Activated T-helper 1 cell treated with anti-CD3 and anti-CD28 coated beads, Interleukin-12 subunit alpha, Interleukin-12 subunit beta, Interleukin-2, Interleukin-4 antibody, amounts not matched to agents 30 ng/mL and 10 ng/mL and 1 ng/mL, durations not matched to agents 14 hours and 24 hours and 36 hours (primary cell): ENCODE measurements around the gene TMSB15B. TPM values are rescaled to one million over a fixed set of nuclear protein-coding genes. Genes with fewer than 3 reads are reported as not detected.
"Not testable (repeated sequence)": the region's sequence is repeated elsewhere in the genome, so short reads cannot be mapped to it uniquely, and the experiment has no call there.

Experiments used
- DNase-seq: peaks from one replicate; pipeline ENCODE4 v3.0.0; 2021; ENCODE audit warnings: low spot score
- H3K27ac Mint-ChIP-seq: one replicate; pipeline ENCODE4 v1.8.0; 2021; ENCODE audit warnings: mild to moderate bottlenecking, mixed read lengths
- H3K27me3 Mint-ChIP-seq: one replicate; pipeline ENCODE4 v1.8.0; 2022; ENCODE audit warnings: mild to moderate bottlenecking, moderate library complexity, mixed read lengths; ENCODE audit not compliant: insufficient read depth
- H3K36me3 Mint-ChIP-seq: one replicate; pipeline ENCODE4 v1.8.0; 2021; ENCODE audit warnings: low read depth, mixed read lengths
- H3K4me1 Mint-ChIP-seq: one replicate; pipeline ENCODE4 v1.8.0; 2021; ENCODE audit warnings: low read depth, mixed read lengths
- H3K4me3 Mint-ChIP-seq: one replicate; pipeline ENCODE4 v1.8.0; 2021; ENCODE audit warnings: mild to moderate bottlenecking, moderate library complexity, mixed read lengths
- H3K9me3 Mint-ChIP-seq: one replicate; pipeline ENCODE4 v1.8.0; 2021; ENCODE audit warnings: mixed read lengths
- intact Hi-C: fragments of 100-400 bp; cut with micrococcal nuclease; formaldehyde crosslinking; loops from one replicate; pipeline ENCODE4 v1.15.1; 2024
- total RNA-seq: library from RNA; stranded (reverse); gene quantifications from 2 replicates; pipeline ENCODE4 v1.2.3, GENCODE V29; 2022

TMSB15B gene
- total RNA-seq, 1 donor from 2014 or later, result 8.9 TPM

GRCh38 chrX:103953353-103953752, 9.1 kb upstream of the TMSB15B start:
- Mint-ChIP-seq H3K9me3 (no peaks in the 10 kb centered on the region), H3K27ac (no peak overlapping the region), H3K4me1 (no peaks in the 10 kb centered on the region), H3K36me3 (peaks cover 2% of the 10 kb centered on the region), H3K27me3 (no peaks in the 10 kb centered on the region), H3K4me3 (no peak overlapping the region)
- intact Hi-C loops, result no loop called here
- DNase-seq, result no peak

GRCh38 chrX:103954259-103954658, 8.2 kb upstream of the TMSB15B start:
- Mint-ChIP-seq H3K9me3 (no peaks in the 10 kb centered on the region), H3K4me3 (no peak overlapping the region), H3K27ac (no peak overlapping the region), H3K36me3 (no peaks in the 10 kb centered on the region), H3K4me1 (no peaks in the 10 kb centered on the region), H3K27me3 (no peaks in the 10 kb centered on the region)
- intact Hi-C loops, result no loop called here
- DNase-seq, result no peak

DNA sequence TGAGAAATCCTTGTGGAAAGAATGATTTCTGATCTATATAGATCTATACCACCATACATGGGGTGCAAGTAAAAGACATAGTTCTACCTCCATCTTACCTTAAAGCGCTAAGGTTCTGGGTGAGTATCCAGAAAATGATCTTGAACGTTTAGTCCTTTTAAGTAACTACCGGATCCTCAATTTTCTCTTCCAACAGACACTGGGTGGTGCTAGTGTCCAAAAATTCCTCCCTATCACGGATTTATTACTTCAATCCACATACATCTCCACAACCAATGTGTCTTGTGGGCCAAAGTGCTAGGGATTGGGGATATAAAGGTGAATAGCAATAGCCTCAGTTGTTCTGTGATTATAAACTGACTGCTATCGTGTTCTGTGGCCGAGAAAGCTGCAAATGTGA, 1.8 kb upstream of the TMSB15B start:
- H3K9me3 Mint-ChIP-seq, H3K27me3 Mint-ChIP-seq, H3K4me3 Mint-ChIP-seq, H3K36me3 Mint-ChIP-seq, H3K27ac Mint-ChIP-seq, intact Hi-C loops, DNase-seq, H3K4me1 Mint-ChIP-seq: not testable (repeated sequence)

- H3K27me3 Mint-ChIP-seq, intact Hi-C loops: not testable (repeated sequence)
Observed at GRCh38 chrX:103983508-103983907, 21.1 kb downstream of the TMSB15B start.

GRCh38 chrX:103999234-103999633, 36.8 kb downstream of the TMSB15B start:
- H3K9me3 Mint-ChIP-seq, result no peaks in the 10 kb centered on the region
- no peaks in the 10 kb centered on the region for H3K36me3 Mint-ChIP-seq
- no peak overlapping the region for H3K4me3 Mint-ChIP-seq
- H3K4me1 Mint-ChIP-seq, result no peaks in the 10 kb centered on the region
- DNase-seq, result no peak
- peaks cover 3% of the 10 kb centered on the region for H3K27me3 Mint-ChIP-seq
- H3K27ac Mint-ChIP-seq, result no peak overlapping the region
- intact Hi-C loops, result no loop called here

More at GRCh38 chrX:103983508-103983907, 21.1 kb downstream of the TMSB15B start:
- not testable (repeated sequence) for H3K9me3 Mint-ChIP-seq, H3K27ac Mint-ChIP-seq, H3K36me3 Mint-ChIP-seq, DNase-seq, H3K4me1 Mint-ChIP-seq, H3K4me3 Mint-ChIP-seq

DNA sequence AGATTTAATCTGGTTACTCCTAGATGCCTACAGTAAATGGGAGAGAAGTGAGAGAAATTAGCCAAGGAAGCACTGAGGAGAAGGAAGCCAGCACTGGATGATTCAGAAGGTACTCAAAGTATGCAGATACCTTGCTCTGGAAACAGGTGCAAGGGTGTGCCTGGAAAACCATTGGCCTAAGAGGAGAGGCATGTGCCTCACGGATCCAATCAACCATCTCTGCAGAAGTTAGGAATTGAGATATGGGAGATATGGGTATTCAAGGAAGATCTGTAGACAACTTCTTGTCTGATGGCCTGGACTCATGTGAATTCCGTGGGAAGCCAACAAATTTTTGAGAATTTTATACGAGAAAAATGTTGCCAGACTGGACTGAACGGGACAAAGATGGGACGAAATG, 46.4 kb downstream of the TMSB15B start:
- no peaks in the 10 kb centered on the region for H3K4me1 Mint-ChIP-seq
- H3K9me3 Mint-ChIP-seq, result no peaks in the 10 kb centered on the region
- H3K36me3 Mint-ChIP-seq, result no peaks in the 10 kb centered on the region
- H3K27me3 Mint-ChIP-seq, result no peaks in the 10 kb centered on the region
- no peak overlapping the region for H3K27ac Mint-ChIP-seq
- H3K4me3 Mint-ChIP-seq, result no peak overlapping the region
- intact Hi-C loops, result no loop called here
- DNase-seq, result no peak

DNA sequence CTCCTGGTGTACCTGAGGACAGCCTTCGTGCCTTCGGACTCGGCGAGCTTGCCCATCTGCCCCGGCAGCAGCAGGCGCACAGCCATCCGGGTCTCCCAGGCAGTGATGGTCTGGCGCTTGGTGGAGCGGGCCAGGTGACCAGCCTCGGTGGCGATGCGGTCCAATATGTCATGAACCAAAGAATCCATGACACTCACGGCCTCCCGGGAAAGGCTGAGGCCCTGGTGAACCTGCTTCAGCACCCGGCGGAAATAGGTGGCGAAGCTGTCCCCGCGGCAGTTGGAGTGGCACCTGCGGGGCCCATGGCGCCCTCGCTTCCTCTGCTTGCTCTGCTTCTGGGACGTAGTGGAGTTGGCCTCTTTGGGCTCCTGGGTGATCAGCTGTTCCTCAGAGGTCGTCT, 50.7 kb downstream of the TMSB15B start:
- Mint-ChIP-seq H3K27me3 (peaks cover 3% of the 10 kb centered on the region), H3K27ac (no peak overlapping the region), H3K36me3 (no peaks in the 10 kb centered on the region), H3K4me1 (no peaks in the 10 kb centered on the region), H3K4me3 (no peak overlapping the region), H3K9me3 (no peaks in the 10 kb centered on the region)
- DNase-seq, result no peak
- intact Hi-C loops, result no loop called here

GRCh38 chrX:104013606-104014005, 51.2 kb downstream of the TMSB15B start, which contains the start of gene H2BW1:
Gene H2BW1 (minus strand): TSS chrX:104013708. CDS start chrX:104013576, 132 bp downstream.
- Mint-ChIP-seq H3K36me3 (no peaks in the 10 kb centered on the region), H3K9me3 (no peaks in the 10 kb centered on the region), H3K27me3 (peaks cover 3% of the 10 kb centered on the region), H3K27ac (no peak within 1 kb of the TSS), H3K4me3 (no peak within 1 kb of the TSS), H3K4me1 (no peaks in the 10 kb centered on the region)
- DNase-seq, result no peak
- intact Hi-C loops, result no loop called here

- H3K27me3 Mint-ChIP-seq, H3K36me3 Mint-ChIP-seq, H3K9me3 Mint-ChIP-seq, H3K4me3 Mint-ChIP-seq, H3K4me1 Mint-ChIP-seq, H3K27ac Mint-ChIP-seq, intact Hi-C loops, DNase-seq: not testable (repeated sequence)
Observed at GRCh38 chrX:104015576-104015975, 53.1 kb downstream of the TMSB15B start.

Other genes with a start within 250 kb of the TMSB15B start
- gene PLP1, start 185.8 kb upstream of the TMSB15B start, total RNA-seq, result not detected in 2 replicates
- gene RAB9B, start 130.4 kb upstream of the TMSB15B start, total RNA-seq, result 0.18 and 0.37 TPM in 2 replicates
- gene H2BW1, start 51.1 kb downstream of the TMSB15B start, total RNA-seq, result not detected in 2 replicates
- gene H2BW2, start 77.3 kb downstream of the TMSB15B start, total RNA-seq, result not detected in 2 replicates
- gene TMSB15C, start 113.6 kb downstream of the TMSB15B start, total RNA-seq, result 3.4 and 4.3 TPM in 2 replicates
- 0.57 and 0.76 TPM in 2 replicates for gene ZCCHC18, start 149.9 kb downstream of the TMSB15B start, total RNA-seq
- 4.3 and 4.4 TPM in 2 replicates for gene SLC25A53, start 194.4 kb downstream of the TMSB15B start, total RNA-seq
- 10.8 and 12.7 TPM in 2 replicates for gene FAM199X, start 203.8 kb downstream of the TMSB15B start, total RNA-seq